Left lung (tissue), 14 donors: ENCODE measurements around the gene CNNM3. TPM values are rescaled to one million over a fixed set of nuclear protein-coding genes. Genes with fewer than 3 reads are reported as not detected.

Experiments used
- ATAC-seq: fragments of 200-7000 bp; cut with Tn5 transposase; one replicate; pipeline ENCODE4 v1.9.1; 2020; ENCODE audit warnings: moderate library complexity
- DNase-seq, 4 donors: peaks; one replicate each; pipeline ENCODE4 v3.0.0-alpha.2; 2013 to 2020
- H3K27ac ChIP-seq, 2 donors: fragments of 200-600 bp; sonication (generic) in 1 of 2; one replicate each; pipeline versions ENCODE4 v1.5.0 to v1.8.0; 2020 to 2021
- H3K27me3 ChIP-seq, 2 donors: fragments of 200-600 bp; sonication (generic) in 1 of 2; one replicate each; pipeline versions ENCODE4 v1.5.0 to v1.8.0; 2020 to 2021
- H3K36me3 ChIP-seq, 2 donors: fragments of 200-600 bp; sonication (generic) in 1 of 2; one replicate each; pipeline versions ENCODE4 v1.5.0 to v1.8.0; 2020 to 2021
- H3K4me1 ChIP-seq, 2 donors: fragments of 200-600 bp; one replicate each; pipeline ENCODE4 v1.8.0; 2021
- H3K4me3 ChIP-seq, 2 donors: fragments of 200-600 bp; sonication (generic) in 1 of 2; one replicate each; pipeline versions ENCODE4 v1.5.0 to v1.8.0; 2020 to 2021; ENCODE audit warnings: mild to moderate bottlenecking in 1 of 2
- H3K9me3 ChIP-seq, 2 donors: fragments of 200-600 bp; sonication (generic) in 1 of 2; one replicate each; pipeline versions ENCODE4 v1.5.0 to v1.8.0; 2020 to 2021
- CTCF ChIP-seq, 2 donors: fragments of 200-600 bp; sonication (generic) in 1 of 2; IDR thresholded peaks; one replicate each; pipeline versions ENCODE4 v1.5.0 to v1.8.0; 2021; ENCODE audit warnings: antibody characterized with exemption in 2 of 2
- intact Hi-C, 2 donors: fragments of 100-400 bp; cut with DNase I; formaldehyde crosslinking; loops; one replicate each; pipeline versions ENCODE4 v1.11.2 to v1.14.2; 2022
- long read RNA-seq, 12 donors: library from polyadenylated mRNA in 2 of 12; unstranded in 2 of 12; transcript quantifications; one replicate each; pipeline ENCODE4 v2.0.0 and lab custom pipeline, GENCODE V29; 2019 to 2026
- polyA plus RNA-seq, 6 donors: library from polyadenylated mRNA; unstranded; fragments of 120-200 nt; gene quantifications; one replicate each; pipeline ENCODE4 v1.2.1, GENCODE V29; 2013; ENCODE audit not compliant: insufficient read length in 6 of 6
- total RNA-seq, 2 donors: library from RNA; stranded (reverse); fragmentation: NEBNext Ultra II Directional; extraction: Animal tissue kit (Norgen Biotek cat#: 25700); gene quantifications; one replicate each; pipeline ENCODE4 v1.2.1, GENCODE V29; 2021
- donor health status: DM: no; HTN: yes; CAD: no.
- donor health status: DM: no; HTN: no; CAD: no.

Gene CNNM3
- total RNA-seq (10 to 100 TPM; 24.8 to 29.0 TPM), polyA plus RNA-seq (10 to 100 TPM; 30.4 to 37.9 (median 32.9) TPM)
- long read RNA-seq, donor 1, transcript CNNM3-201 (8 exons, 3,447 nt): major isoform, 6 of 12 reads
- long read RNA-seq, donor 1, partial matches to known transcripts: 6 of 12 reads
- long read RNA-seq, donor 1, other reads (novel, unspliced or antisense): 0 of 12 reads
- long read RNA-seq, donor 2, transcript CNNM3-201 (8 exons, 3,447 nt): major isoform, 9 of 46 reads
- long read RNA-seq, donor 2, partial matches to known transcripts: 37 of 46 reads
- long read RNA-seq, donor 2, other reads (novel, unspliced or antisense): 0 of 46 reads
- long read RNA-seq, donor 3, transcript CNNM3-201 (8 exons, 3,447 nt): major isoform, 6 of 6 reads
- long read RNA-seq, donor 3, partial matches to known transcripts: 0 of 6 reads
- long read RNA-seq, donor 3, other reads (novel, unspliced or antisense): 0 of 6 reads
- long read RNA-seq, donor 4, partial matches to known transcripts: 1 of 3 reads
- long read RNA-seq, donor 4, other reads (novel, unspliced or antisense): 2 of 3 reads
- long read RNA-seq, donor 5, partial matches to known transcripts: 0 of 4 reads
- long read RNA-seq, donor 5, other reads (novel, unspliced or antisense): 0 of 4 reads
- long read RNA-seq, donor 6, partial matches to known transcripts: 24 of 25 reads
- long read RNA-seq, donor 6, other reads (novel, unspliced or antisense): 0 of 25 reads
- long read RNA-seq, donor 7, partial matches to known transcripts: 6 of 6 reads
- long read RNA-seq, donor 7, other reads (novel, unspliced or antisense): 0 of 6 reads
- long read RNA-seq, donor 8, partial matches to known transcripts: 32 of 34 reads
- long read RNA-seq, donor 8, other reads (novel, unspliced or antisense): 0 of 34 reads
- long read RNA-seq, donor 9: 0 reads
- long read RNA-seq, donor 10, partial matches to known transcripts: 0 of 1 reads
- long read RNA-seq, donor 10, other reads (novel, unspliced or antisense): 0 of 1 reads
- long read RNA-seq, donor 11, partial matches to known transcripts: 0 of 1 reads
- long read RNA-seq, donor 11, other reads (novel, unspliced or antisense): 0 of 1 reads
- long read RNA-seq, donor 12, transcript CNNM3-201 (8 exons, 3,447 nt): major isoform, 5 of 30 reads
- long read RNA-seq, donor 12, partial matches to known transcripts: 25 of 30 reads
- long read RNA-seq, donor 12, other reads (novel, unspliced or antisense): 0 of 30 reads

GRCh38 chr2:96816127-96816835, at the start of gene CNNM3:
Gene CNNM3 (plus strand): TSS chr2:96816268. CDS start chr2:96816278, 10 bp downstream.
- H3K27ac ChIP-seq: peak within 1 kb of the TSS; percentile 91 to 96
- H3K4me3 ChIP-seq: peak within 1 kb of the TSS; percentile 70 to 81
- intact Hi-C loops: no loop called here
- H3K4me1 ChIP-seq: peaks cover 25 to 45% of the 10 kb centered on the region in 2 donors
- no peaks in the 10 kb centered on the region for H3K9me3 ChIP-seq
- H3K27me3 ChIP-seq: no peaks in the 10 kb centered on the region
- peak; percentile 55 to 81 for TF ChIP-seq CTCF (IDR thresholded peaks at IDR 0.05)
- no peaks in the 10 kb centered on the region for H3K36me3 ChIP-seq
- DNase-seq (peak; percentile 91 to 99 (median 96)), ATAC-seq (peak; percentile 96)

- TF ChIP-seq CTCF (IDR thresholded peaks at IDR 0.05): no peak
- Histone ChIP-seq H3K27me3 (no peaks in the 10 kb centered on the region), H3K4me3 (no peak overlapping the region), H3K27ac (no peak overlapping the region), H3K4me1 (peaks cover 13 to 37% of the 10 kb centered on the region in 2 donors), H3K36me3 (peaks cover 0 to 7% of the 10 kb centered on the region in 2 donors), H3K9me3 (no peaks in the 10 kb centered on the region)
- ATAC-seq: no peak
- DNase-seq: no peak
- intact Hi-C loops: no loop called here
Measured at GRCh38 chr2:96767135-96767871, 48.8 kb upstream of the CNNM3 start.

DNA sequence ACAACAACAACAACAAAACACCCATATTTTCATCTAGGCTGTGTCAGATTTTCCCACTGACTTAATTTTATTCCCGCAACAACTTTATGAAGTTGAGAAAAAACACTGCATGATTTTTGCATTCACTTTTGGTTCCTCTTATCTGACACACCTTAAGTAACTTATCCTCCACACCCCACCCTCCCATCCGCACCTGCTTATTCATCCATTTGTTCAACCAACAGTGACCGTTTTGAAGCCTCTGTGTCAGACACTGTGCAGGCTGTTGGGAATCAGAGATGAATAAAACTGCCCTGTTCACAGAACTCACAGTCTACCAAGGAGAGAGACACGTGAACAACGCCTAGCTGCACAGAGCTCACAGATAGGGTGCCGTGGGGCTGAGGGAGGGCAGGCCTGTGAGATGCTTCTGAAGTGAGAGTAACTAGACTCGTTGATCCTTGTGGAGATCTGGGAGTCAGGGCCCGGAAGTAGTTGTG, 47.9 kb upstream of the CNNM3 start:
- no peaks in the 10 kb centered on the region for H3K9me3 ChIP-seq
- no peaks in the 10 kb centered on the region for H3K27me3 ChIP-seq
- H3K4me1 ChIP-seq: peaks cover 11 to 32% of the 10 kb centered on the region in 2 donors
- no peak for ATAC-seq
- intact Hi-C loops: no loop called here
- no peak overlapping the region for H3K4me3 ChIP-seq
- peaks cover 0 to 7% of the 10 kb centered on the region in 2 donors for H3K36me3 ChIP-seq
- no peak overlapping the region for H3K27ac ChIP-seq
- no peak for DNase-seq
- TF ChIP-seq CTCF (IDR thresholded peaks at IDR 0.05): no peak

- DNase-seq (peak in 1 of 4 donors; percentile 59), ATAC-seq (peak; percentile 38)
- Histone ChIP-seq H3K4me1 (peaks cover 0 to 32% of the 10 kb centered on the region in 2 donors), H3K9me3 (no peaks in the 10 kb centered on the region), H3K27me3 (no peaks in the 10 kb centered on the region), H3K4me3 (no peak overlapping the region), H3K27ac (no peak overlapping the region), H3K36me3 (peaks cover 0 to 7% of the 10 kb centered on the region in 2 donors)
- TF ChIP-seq CTCF (IDR thresholded peaks at IDR 0.05): no peak
- intact Hi-C loops: no loop called here
Measured at GRCh38 chr2:96769814-96770213, 46.3 kb upstream of the CNNM3 start.
